A549 (cell line): ENCODE results near the gene SOSTDC1.

ENCODE experiments used
- CTCF ChIP-seq: fragments of >200 bp; sonication (Bioruptor Twin); formaldehyde crosslinking; IDR thresholded peaks from 3 replicates; pipeline ENCODE4 v1.5.1; 2016
- JUNB ChIP-seq: fragments of >200 bp; sonication (Bioruptor Twin); formaldehyde crosslinking; IDR thresholded peaks from 2 replicates; pipeline ENCODE4 v1.6.1; 2016
- NFE2L2 ChIP-seq: fragments of 150-350 bp; conservative IDR thresholded peaks from 2 replicates; pipeline ENCODE4 v1.6.1; 2014; ENCODE audit warnings: low read length
- NR3C1 ChIP-seq: fragments of >200 bp; sonication (Bioruptor Twin); formaldehyde crosslinking; IDR thresholded peaks from 3 replicates; pipeline ENCODE4 v1.6.1; 2017

GRCh38 chr7:16428182-16428581 lies 37.4 kb downstream of the SOSTDC1 start:
- TF ChIP-seq NR3C1 = no peak
- TF ChIP-seq CTCF = no peak
- TF ChIP-seq NFE2L2 = no peak
- no peak for TF ChIP-seq JUNB
